HCT116 (cell line): Measurements from ENCODE around the gene DIDO1. TPM values are rescaled to one million over a fixed set of nuclear protein-coding genes. Genes with fewer than 3 reads are reported as not detected.

Experiments
- ATAC-seq: fragments of 200-7000 bp; cut with Tn5 transposase; 2 replicates; pipeline ENCODE4 v1.9.1; 2020; ENCODE audit warnings: mild to moderate bottlenecking, moderate library complexity
- BruUV-seq: library from RNA; stranded (reverse); fragments of 400-500 nt; replicated peaks from 2 replicates; lab custom pipeline; 2021; lab: Mats Ljungman, UMichigan
- CTCF ChIA-PET: fragments of 300-600 bp; sonication (Branson Sonifier 250); formaldehyde crosslinking; loops from one replicate; lab custom pipeline; 2021; ENCODE audit warnings: antibody characterized with exemption; lab: Charles Lee
- POLR2A ChIA-PET: fragments of 300-600, 350-600 bp; sonication (Branson Sonifier 250); formaldehyde crosslinking; loops from one replicate; lab custom pipeline; 2021; ENCODE audit warnings: antibody characterized with exemption; lab: Charles Lee
- RAD21 ChIA-PET, 2 experiments: fragments of 300-600 bp; sonication (Branson Sonifier 250); formaldehyde crosslinking; loops; one replicate each; lab custom pipeline; 2023; ENCODE audit warnings: low total read pairs in 2 of 2; ENCODE audit not compliant: uncharacterized antibody in 2 of 2, unreplicated experiment in 2 of 2, low non-redundant PET in 1 of 2; lab: Charles Lee
- DNase-seq: peaks from one replicate; pipeline ENCODE4 v3.0.0-alpha.2; 2010; ENCODE audit warnings: low read depth, low spot score
- H2AFZ ChIP-seq: fragments of 200-600 bp; shearing (Covaris generic), sonication (generic); 2 replicates; pipeline ENCODE4 v1.6.1; 2017; ENCODE audit warnings: low read depth, mixed run types, mixed read lengths, antibody characterized with exemption, low read length; ENCODE audit not compliant: poor library complexity, severe bottlenecking
- H3K27ac ChIP-seq: 2 replicates; pipeline ENCODE4 v1.5.1; 2012; ENCODE audit warnings: low read depth, low read length
- H3K27me3 ChIP-seq: fragments of 200-600 bp; sonication (generic); 2 replicates; pipeline ENCODE4 v1.6.1; 2016; ENCODE audit warnings: mixed run types, low read length, mixed read lengths; ENCODE audit not compliant: insufficient read depth
- H3K36me3 ChIP-seq, 2 experiments: fragments of 200-500 bp in 1 of 2; fragments of 200-600 bp in 1 of 2; sonication (Bioruptor generic) in 1 of 2; sonication (generic) in 1 of 2; 2 replicates each; pipeline versions ENCODE4 v1.5.1 to v1.6.1; 2014 to 2016; ENCODE audit warnings: low read length in 2 of 2, inconsistent platforms in 1 of 2, mixed read lengths in 1 of 2, mixed run types in 1 of 2; ENCODE audit not compliant: insufficient read depth in 2 of 2, control insufficient read depth in 1 of 2
- H3K4me1 ChIP-seq, 2 experiments: fragments of 200-600 bp in 1 of 2; sonication (generic) in 1 of 2; 2 replicates each; pipeline versions ENCODE4 v1.5.1 to v1.6.1; 2012 to 2017; ENCODE audit warnings: low read length in 2 of 2, inconsistent platforms in 1 of 2, mild to moderate bottlenecking in 1 of 2, mixed read lengths in 1 of 2, mixed run types in 1 of 2, moderate library complexity in 1 of 2; ENCODE audit not compliant: insufficient read depth in 2 of 2, control insufficient read depth in 1 of 2
- H3K4me2 ChIP-seq: fragments of 200-600 bp; sonication (generic); 2 replicates; pipeline ENCODE4 v1.6.1; 2017; ENCODE audit warnings: mixed run types, low read length, mixed read lengths
- H3K4me3 ChIP-seq, 2 experiments: fragments of 200-600 bp in 1 of 2; sonication (generic) in 1 of 2; replicated peaks in 1 of 2; 2 replicates each; pipeline ENCODE4 v1.5.1; 2011 to 2016; ENCODE audit warnings: low read length in 2 of 2, control low read depth in 1 of 2, low read depth in 1 of 2, mild to moderate bottlenecking in 1 of 2, mixed read lengths in 1 of 2, mixed run types in 1 of 2
- H3K79me2 ChIP-seq: fragments of 200-600 bp; sonication (generic); 2 replicates; pipeline ENCODE4 v1.6.1; 2017; ENCODE audit warnings: mild to moderate bottlenecking, mixed run types, low read length, moderate library complexity, mixed read lengths; ENCODE audit not compliant: insufficient read depth
- H3K9ac ChIP-seq: fragments of 200-600 bp; sonication (generic); 2 replicates; pipeline ENCODE4 v1.6.1; 2016; ENCODE audit warnings: low read length, mixed read lengths
- H3K9me2 ChIP-seq: fragments of 200-600 bp; sonication (generic), shearing (Covaris generic); 2 replicates; pipeline ENCODE4 v1.6.1; 2017; ENCODE audit warnings: mixed run types, mild to moderate bottlenecking, moderate library complexity; ENCODE audit not compliant: insufficient read depth
- H3K9me3 ChIP-seq, 2 experiments: fragments of 200-500 bp in 1 of 2; fragments of 200-600 bp in 1 of 2; sonication (Bioruptor generic) in 1 of 2; sonication (generic) in 1 of 2; 2 replicates each; pipeline ENCODE4 v1.6.1; 2014 to 2017; ENCODE audit warnings: low read length in 2 of 2, mixed read lengths in 2 of 2, inconsistent platforms in 1 of 2, low read depth in 1 of 2, mild to moderate bottlenecking in 1 of 2, mixed run types in 1 of 2, moderate library complexity in 1 of 2; ENCODE audit not compliant: control insufficient read depth in 1 of 2, insufficient read depth in 1 of 2
- H4K20me1 ChIP-seq: fragments of 200-600 bp; sonication (generic), shearing (Covaris generic); 2 replicates; pipeline ENCODE4 v1.6.1; 2017; ENCODE audit warnings: mixed run types, mild to moderate bottlenecking, moderate library complexity; ENCODE audit not compliant: insufficient read depth
- ATF3 ChIP-seq: IDR thresholded peaks from 2 replicates; pipeline ENCODE4 v1.6.1; 2012
- CBX3 ChIP-seq: IDR thresholded peaks from 2 replicates; pipeline ENCODE4 v1.6.1; 2012; ENCODE audit warnings: low read depth
- EGR1 ChIP-seq: IDR thresholded peaks from 2 replicates; pipeline ENCODE4 v1.6.1; 2012; ENCODE audit warnings: low read depth
- POLR2AphosphoS5 ChIP-seq: IDR thresholded peaks from 2 replicates; pipeline ENCODE4 v1.6.1; 2011; ENCODE audit warnings: mild to moderate bottlenecking, low read depth, low read length, moderate library complexity
- SIN3A ChIP-seq: IDR thresholded peaks from 2 replicates; pipeline ENCODE4 v1.6.1; 2012; ENCODE audit warnings: low read depth
- SP1 ChIP-seq: IDR thresholded peaks from 2 replicates; pipeline ENCODE4 v1.6.1; 2012; ENCODE audit warnings: low read depth
- TCF7L2 ChIP-seq: IDR thresholded peaks from 2 replicates; pipeline ENCODE4 v1.7.0; 2011; ENCODE audit warnings: borderline replicate concordance, inconsistent platforms; ENCODE audit not compliant: insufficient read depth, insufficient read length; ENCODE audit errors: extremely low read depth
- intact Hi-C: fragments of 100-400 bp; cut with micrococcal nuclease; formaldehyde crosslinking; loops from 2 replicates; pipeline ENCODE4 v1.10.0; 2022
- total RNA-seq: library from RNA; stranded (reverse); gene quantifications from one replicate; pipeline ENCODE4 v1.2.1, GENCODE V29; 2021; ENCODE audit not compliant: unreplicated experiment
- TF ChIP-seq, protein P1 (sequence below): IDR thresholded peaks from 2 replicates; pipeline ENCODE4 v1.6.1; 2012; ENCODE audit warnings: low read depth
- TF ChIP-seq, protein P2 (sequence below): IDR thresholded peaks from 2 replicates; pipeline ENCODE4 v1.6.1; 2011; ENCODE audit warnings: mild to moderate bottlenecking, low read length, moderate library complexity; ENCODE audit not compliant: insufficient replicate concordance; ENCODE audit errors: extremely low read depth

The DIDO1 gene
- total RNA-seq, 1 experiment from 2014 or later: 41.4 TPM

- TF ChIP-seq SIN3A: no peak
- TF ChIP-seq POLR2AphosphoS5: peak; percentile 61
These were observed 50.6 kb downstream of the DIDO1 start (continued) for GRCh38 chr20:62875419-62876361.

DNA sequence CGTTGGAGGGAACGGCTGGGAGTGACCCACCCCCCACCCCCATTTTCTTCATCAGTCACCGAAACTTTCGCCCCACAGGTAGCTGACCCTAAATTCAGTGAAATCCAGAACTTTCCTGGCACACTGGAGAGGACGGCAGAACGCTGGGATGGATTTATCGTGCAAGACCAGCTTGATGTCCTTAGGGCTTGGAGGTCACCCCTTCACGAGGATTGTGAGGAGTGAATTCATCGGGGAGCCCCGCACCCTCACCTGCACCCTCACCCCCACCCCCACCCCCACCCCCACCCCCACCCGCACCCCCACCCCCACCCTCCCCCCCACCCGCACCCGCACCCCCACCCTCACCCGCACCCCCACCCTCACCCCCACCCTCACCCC lies 51.4 kb downstream of the DIDO1 start:
- peak overlapping the region; percentile 66 for H3K9ac ChIP-seq
- ATAC-seq (0 out of 2 replicates have a peak, but pooled peaks have one; percentile 3), DNase-seq (no peak)
- H3K79me2 ChIP-seq: no peaks in the 10 kb centered on the region
- CTCF ChIA-PET: interaction anchor here (0.7 to 2.3 kb wide), 9 partner anchors 7 to 97 kb away, joined by 3 to 10 read pairs (median 4); partner anchors contain the start of gene TCFL5
- H3K9me3 ChIP-seq: no peaks in the 10 kb centered on the region; a peak in 1 of 4 replicates
- H3K9me2 ChIP-seq: no peaks in the 10 kb centered on the region
- POLR2A ChIA-PET: interaction anchor here (0.7 to 1.9 kb wide), 8 partner anchors 11 to 134 kb away, joined by 3 to 6 read pairs (median 4); partner anchors contain the start of gene TCFL5
- intact Hi-C loops: loop anchor here (1.0 kb wide), 1 partner anchor 129 kb away; no protein-coding TSS in a partner anchor
- H3K27ac ChIP-seq: peak overlapping the region; percentile 85
- BruUV-seq: no TSS peak
- no peak overlapping the region for H2AFZ ChIP-seq
- H3K4me1 ChIP-seq: peaks cover 13 to 26% of the 10 kb centered on the region in 2 experiments
- H3K36me3 ChIP-seq: no peaks in the 10 kb centered on the region
- no peaks in the 10 kb centered on the region for H4K20me1 ChIP-seq
- no peaks in the 10 kb centered on the region for H3K27me3 ChIP-seq
- peak overlapping the region; percentile 80 for H3K4me2 ChIP-seq
- peak overlapping the region; percentile 27 to 45; a peak in 3 of 4 replicates for H3K4me3 ChIP-seq
- RAD21 ChIA-PET: no interaction called here
- TF ChIP-seq EGR1 (no peak), CBX3 (no peak), TCF7L2 (no peak), SIN3A (no peak), SP1 (no peak), ATF3 (no peak)
- TF ChIP-seq, protein P1, sequence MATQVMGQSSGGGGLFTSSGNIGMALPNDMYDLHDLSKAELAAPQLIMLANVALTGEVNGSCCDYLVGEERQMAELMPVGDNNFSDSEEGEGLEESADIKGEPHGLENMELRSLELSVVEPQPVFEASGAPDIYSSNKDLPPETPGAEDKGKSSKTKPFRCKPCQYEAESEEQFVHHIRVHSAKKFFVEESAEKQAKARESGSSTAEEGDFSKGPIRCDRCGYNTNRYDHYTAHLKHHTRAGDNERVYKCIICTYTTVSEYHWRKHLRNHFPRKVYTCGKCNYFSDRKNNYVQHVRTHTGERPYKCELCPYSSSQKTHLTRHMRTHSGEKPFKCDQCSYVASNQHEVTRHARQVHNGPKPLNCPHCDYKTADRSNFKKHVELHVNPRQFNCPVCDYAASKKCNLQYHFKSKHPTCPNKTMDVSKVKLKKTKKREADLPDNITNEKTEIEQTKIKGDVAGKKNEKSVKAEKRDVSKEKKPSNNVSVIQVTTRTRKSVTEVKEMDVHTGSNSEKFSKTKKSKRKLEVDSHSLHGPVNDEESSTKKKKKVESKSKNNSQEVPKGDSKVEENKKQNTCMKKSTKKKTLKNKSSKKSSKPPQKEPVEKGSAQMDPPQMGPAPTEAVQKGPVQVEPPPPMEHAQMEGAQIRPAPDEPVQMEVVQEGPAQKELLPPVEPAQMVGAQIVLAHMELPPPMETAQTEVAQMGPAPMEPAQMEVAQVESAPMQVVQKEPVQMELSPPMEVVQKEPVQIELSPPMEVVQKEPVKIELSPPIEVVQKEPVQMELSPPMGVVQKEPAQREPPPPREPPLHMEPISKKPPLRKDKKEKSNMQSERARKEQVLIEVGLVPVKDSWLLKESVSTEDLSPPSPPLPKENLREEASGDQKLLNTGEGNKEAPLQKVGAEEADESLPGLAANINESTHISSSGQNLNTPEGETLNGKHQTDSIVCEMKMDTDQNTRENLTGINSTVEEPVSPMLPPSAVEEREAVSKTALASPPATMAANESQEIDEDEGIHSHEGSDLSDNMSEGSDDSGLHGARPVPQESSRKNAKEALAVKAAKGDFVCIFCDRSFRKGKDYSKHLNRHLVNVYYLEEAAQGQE: no peak
- TF ChIP-seq, protein P2, sequence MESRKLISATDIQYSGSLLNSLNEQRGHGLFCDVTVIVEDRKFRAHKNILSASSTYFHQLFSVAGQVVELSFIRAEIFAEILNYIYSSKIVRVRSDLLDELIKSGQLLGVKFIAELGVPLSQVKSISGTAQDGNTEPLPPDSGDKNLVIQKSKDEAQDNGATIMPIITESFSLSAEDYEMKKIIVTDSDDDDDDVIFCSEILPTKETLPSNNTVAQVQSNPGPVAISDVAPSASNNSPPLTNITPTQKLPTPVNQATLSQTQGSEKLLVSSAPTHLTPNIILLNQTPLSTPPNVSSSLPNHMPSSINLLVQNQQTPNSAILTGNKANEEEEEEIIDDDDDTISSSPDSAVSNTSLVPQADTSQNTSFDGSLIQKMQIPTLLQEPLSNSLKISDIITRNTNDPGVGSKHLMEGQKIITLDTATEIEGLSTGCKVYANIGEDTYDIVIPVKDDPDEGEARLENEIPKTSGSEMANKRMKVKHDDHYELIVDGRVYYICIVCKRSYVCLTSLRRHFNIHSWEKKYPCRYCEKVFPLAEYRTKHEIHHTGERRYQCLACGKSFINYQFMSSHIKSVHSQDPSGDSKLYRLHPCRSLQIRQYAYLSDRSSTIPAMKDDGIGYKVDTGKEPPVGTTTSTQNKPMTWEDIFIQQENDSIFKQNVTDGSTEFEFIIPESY: no peak
